Body of pancreas (tissue), 4 donors: ENCODE measurements around the gene RPS6KA2. TPM values are rescaled to one million over a fixed set of nuclear protein-coding genes. Genes with fewer than 3 reads are reported as not detected.

Source experiments
- ATAC-seq: fragments of 150-250 bp; one replicate; pipeline ENCODE4 v1.9.1; 2016
- DNase-seq, 4 donors: peaks; one replicate each; pipeline ENCODE4 v3.0.0-alpha.2; 2019
- H3K27ac ChIP-seq, 4 donors: fragments of 200-600 bp; sonication (generic); 1 replicate in 3 of 4; 2 replicates in 1 of 4; pipeline versions ENCODE4 v1.5.1 to v1.6.1; 2016 to 2019; ENCODE audit warnings: mild to moderate bottlenecking in 1 of 4, mixed read lengths in 1 of 4, moderate library complexity in 1 of 4
- H3K27me3 ChIP-seq, 2 donors: fragments of 200-600 bp; sonication (generic); one replicate each; pipeline ENCODE4 v1.6.0; 2016; ENCODE audit warnings: mild to moderate bottlenecking in 1 of 2
- H3K36me3 ChIP-seq, 2 donors: fragments of 200-600 bp; sonication (generic); replicated peaks in 1 of 2; 2 replicates each; pipeline ENCODE4 v1.5.1; 2016; ENCODE audit warnings: low read depth in 2 of 2; ENCODE audit not compliant: insufficient read depth in 1 of 2
- H3K4me1 ChIP-seq: fragments of 200-600 bp; sonication (generic); one replicate; pipeline ENCODE4 v1.6.0; 2016
- H3K4me3 ChIP-seq, 2 donors: fragments of 200-600 bp; sonication (generic); 1 replicate in 1 of 2; 2 replicates in 1 of 2; pipeline ENCODE4 v1.5.1; 2016 to 2019
- H3K9me3 ChIP-seq, 3 donors: fragments of 200-600 bp; sonication (generic); 1 replicate in 2 of 3; 2 replicates in 1 of 3; pipeline ENCODE4 v1.5.1; 2016
- POLR2A ChIP-seq, 3 donors: fragments of 450-650 bp; IDR thresholded peaks; one replicate each; pipeline ENCODE4 v1.6.1; 2016; ENCODE audit warnings: antibody characterized with exemption in 3 of 3, mild to moderate bottlenecking in 2 of 3
- WGBS, 2 donors: methylation state at CpG; one replicate each; pipeline ENCODE4 v1.1.5; 2017; 5-methylcytosine and 5-hydroxymethylcytosine counted together
- intact Hi-C: fragments of 100-400 bp; cut with DNase I; formaldehyde crosslinking; loops from one replicate; pipeline ENCODE4 v1.15.1; 2023
- total RNA-seq, 2 donors: library from RNA; depleted of rRNA; stranded (reverse); fragments of >200 nt; gene quantifications; one replicate each; pipeline ENCODE4 v1.1.0, GENCODE V29; 2016
- TF ChIP-seq, protein P1 (sequence below), 7 experiments: fragments of 450-650 bp in 4 of 7; fragments of 200-600 bp in 3 of 7; sonication (generic) in 3 of 7; IDR thresholded peaks; one replicate each; pipeline ENCODE4 v1.5.1; 2016 to 2019; ENCODE audit warnings: antibody characterized with exemption in 7 of 7

Gene RPS6KA2
- total RNA-seq, 2 donors from 2014 or later: 24.4 to 53.7 TPM

DNA sequence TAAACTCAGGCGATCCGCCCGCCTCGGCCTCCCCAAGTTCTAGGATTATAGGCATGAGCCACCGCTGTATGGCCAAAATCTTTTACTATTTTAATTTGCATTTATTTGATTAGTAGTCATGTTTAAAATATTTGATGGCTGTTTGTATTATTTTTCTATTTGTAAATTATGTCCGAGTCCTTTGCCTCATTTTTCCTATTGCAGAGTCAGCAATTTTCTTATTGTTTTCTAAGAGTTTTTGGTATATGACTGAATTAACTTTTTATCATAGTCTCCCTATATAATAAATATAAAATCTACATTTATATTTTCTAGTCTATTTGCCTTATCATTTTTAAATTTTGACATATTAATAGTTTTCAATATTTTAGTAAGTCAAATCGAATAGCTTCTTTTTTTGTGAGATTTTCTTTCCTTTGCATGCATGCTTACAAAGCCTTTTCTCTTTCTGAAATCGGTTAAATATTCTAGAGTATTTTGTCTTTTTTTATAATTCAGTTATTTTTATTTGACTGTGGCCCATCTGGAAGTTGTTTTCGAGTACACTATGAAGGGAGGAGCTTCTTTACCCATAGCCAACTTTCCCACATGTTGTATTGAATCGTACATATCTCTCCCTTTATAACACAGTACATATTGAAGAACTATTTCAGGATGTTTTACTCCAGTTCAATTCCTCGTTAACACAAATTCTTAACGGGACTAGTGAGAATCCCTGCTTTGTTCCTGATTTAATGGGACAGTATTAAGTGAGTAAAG, 34.5 kb upstream of the RPS6KA2 start:
- Histone ChIP-seq H3K36me3 (no peaks in the 10 kb centered on the region), H3K27ac (no peak overlapping the region), H3K9me3 (no peaks in the 10 kb centered on the region), H3K4me1 (peaks cover 6% of the 10 kb centered on the region), H3K27me3 (no peaks in the 10 kb centered on the region), H3K4me3 (no peak overlapping the region)
- intact Hi-C loops: no loop called here
- TF ChIP-seq, protein P1, sequence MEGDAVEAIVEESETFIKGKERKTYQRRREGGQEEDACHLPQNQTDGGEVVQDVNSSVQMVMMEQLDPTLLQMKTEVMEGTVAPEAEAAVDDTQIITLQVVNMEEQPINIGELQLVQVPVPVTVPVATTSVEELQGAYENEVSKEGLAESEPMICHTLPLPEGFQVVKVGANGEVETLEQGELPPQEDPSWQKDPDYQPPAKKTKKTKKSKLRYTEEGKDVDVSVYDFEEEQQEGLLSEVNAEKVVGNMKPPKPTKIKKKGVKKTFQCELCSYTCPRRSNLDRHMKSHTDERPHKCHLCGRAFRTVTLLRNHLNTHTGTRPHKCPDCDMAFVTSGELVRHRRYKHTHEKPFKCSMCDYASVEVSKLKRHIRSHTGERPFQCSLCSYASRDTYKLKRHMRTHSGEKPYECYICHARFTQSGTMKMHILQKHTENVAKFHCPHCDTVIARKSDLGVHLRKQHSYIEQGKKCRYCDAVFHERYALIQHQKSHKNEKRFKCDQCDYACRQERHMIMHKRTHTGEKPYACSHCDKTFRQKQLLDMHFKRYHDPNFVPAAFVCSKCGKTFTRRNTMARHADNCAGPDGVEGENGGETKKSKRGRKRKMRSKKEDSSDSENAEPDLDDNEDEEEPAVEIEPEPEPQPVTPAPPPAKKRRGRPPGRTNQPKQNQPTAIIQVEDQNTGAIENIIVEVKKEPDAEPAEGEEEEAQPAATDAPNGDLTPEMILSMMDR (IDR thresholded peaks at IDR 0.05): no peak
- no peak for TF ChIP-seq POLR2A (IDR thresholded peaks at IDR 0.05)
- 88 to 89% methylated on average over 12 of the region's 12 CpGs for WGBS, 2 donors
- DNase-seq (no peak), ATAC-seq (no peak)

DNA sequence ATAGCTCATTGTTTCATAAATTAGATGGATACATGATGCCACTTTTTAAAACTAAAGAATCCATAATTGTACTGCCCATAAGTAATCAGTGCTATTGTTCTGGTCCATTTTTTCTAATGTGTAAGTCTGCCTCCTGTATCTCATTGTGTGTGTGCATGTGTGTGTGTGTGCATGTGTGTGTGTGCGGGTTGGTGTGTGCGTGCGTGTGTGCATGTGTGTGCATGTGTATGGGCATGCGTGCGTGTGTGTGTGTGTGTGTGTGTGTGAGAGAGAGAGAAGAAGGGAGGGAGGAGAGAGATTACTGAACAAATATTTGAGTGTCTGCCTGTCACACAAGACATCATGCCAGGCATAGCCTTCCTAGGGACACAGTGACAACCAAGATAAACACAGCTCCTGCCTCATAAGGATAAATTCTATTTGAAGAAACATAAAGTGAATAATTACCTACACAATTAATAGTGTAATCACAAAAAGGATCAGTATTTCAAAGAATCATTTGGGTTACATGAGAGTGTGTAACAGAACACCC, 33.2 kb upstream of the RPS6KA2 start:
- Histone ChIP-seq H3K4me1 (peaks cover 8% of the 10 kb centered on the region), H3K27me3 (no peaks in the 10 kb centered on the region), H3K9me3 (no peaks in the 10 kb centered on the region), H3K36me3 (no peaks in the 10 kb centered on the region), H3K27ac (no peak overlapping the region), H3K4me3 (no peak overlapping the region)
- TF ChIP-seq POLR2A (IDR thresholded peaks at IDR 0.05): no peak
- TF ChIP-seq, protein P1 (IDR thresholded peaks at IDR 0.05): no peak
- DNase-seq (no peak), ATAC-seq (no peak)
- intact Hi-C loops: no loop called here
- 56 to 57% methylated on average over 5 of the region's 5 CpGs for WGBS, 2 donors

DNA sequence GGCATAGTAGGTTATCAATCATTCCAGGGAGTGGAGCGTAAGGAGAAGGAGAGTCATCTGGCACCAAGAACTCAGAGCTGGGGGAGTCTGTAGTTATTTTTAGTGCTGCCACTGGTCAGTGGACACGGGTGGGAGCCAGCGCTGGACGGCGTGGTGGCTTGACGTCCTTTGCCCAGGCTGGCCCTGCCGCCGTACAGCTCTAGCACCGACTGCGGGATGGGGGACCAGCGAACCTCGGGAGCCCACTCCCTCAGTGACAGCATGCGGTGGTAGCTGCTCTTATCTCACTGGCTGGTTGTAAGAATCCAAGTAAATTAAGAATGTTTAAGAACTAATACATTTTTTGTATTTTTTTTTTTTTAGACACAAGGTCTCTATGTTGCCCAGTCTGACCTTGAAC, 32.5 kb upstream of the RPS6KA2 start:
- no peak for ATAC-seq
- DNase-seq: no peak
- intact Hi-C loops: no loop called here
- peaks cover 8% of the 10 kb centered on the region for H3K4me1 ChIP-seq
- H3K4me3 ChIP-seq: no peak overlapping the region
- no peak for TF ChIP-seq POLR2A (IDR thresholded peaks at IDR 0.05)
- TF ChIP-seq, protein P1 (IDR thresholded peaks at IDR 0.05): no peak
- H3K36me3 ChIP-seq: no peaks in the 10 kb centered on the region
- H3K27me3 ChIP-seq: no peaks in the 10 kb centered on the region
- WGBS, 2 donors: 94 to 97% methylated on average over 13 of the region's 13 CpGs
- no peaks in the 10 kb centered on the region for H3K9me3 ChIP-seq
- no peak overlapping the region for H3K27ac ChIP-seq

DNA sequence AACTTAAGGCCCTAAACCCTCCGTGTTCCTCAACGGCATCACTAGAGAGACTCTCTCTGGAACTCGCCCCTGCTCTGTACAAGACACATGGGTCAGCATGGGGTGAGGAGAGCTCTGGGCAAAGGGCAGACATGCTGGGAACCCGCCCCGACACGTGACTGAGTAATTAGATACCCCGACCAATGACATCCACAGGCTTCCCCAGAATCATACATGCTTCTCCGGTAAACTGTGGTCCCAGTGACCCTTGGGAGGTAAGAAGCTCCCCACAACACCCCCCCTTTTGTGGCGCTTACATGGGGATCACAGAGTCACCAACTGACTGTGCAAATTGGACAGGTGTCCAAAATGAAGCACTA, 31.7 kb upstream of the RPS6KA2 start:
- TF ChIP-seq, protein P1 (IDR thresholded peaks at IDR 0.05): no peak
- no peak for TF ChIP-seq POLR2A (IDR thresholded peaks at IDR 0.05)
- WGBS, 2 donors: 81 to 86% methylated on average over 8 to 9 of the region's 9 CpGs

More for the DNA sequence above, 31.7 kb upstream of the RPS6KA2 start:
- H3K36me3 ChIP-seq: no peaks in the 10 kb centered on the region
- H3K4me3 ChIP-seq: no peak overlapping the region
- H3K27me3 ChIP-seq: no peaks in the 10 kb centered on the region
- intact Hi-C loops: no loop called here
- DNase-seq (no peak), ATAC-seq (no peak)
- no peak overlapping the region for H3K27ac ChIP-seq
- H3K9me3 ChIP-seq: no peaks in the 10 kb centered on the region
- peaks cover 8% of the 10 kb centered on the region for H3K4me1 ChIP-seq
